ENCODE data around the gene SHISA4.
"Not testable (repeated sequence)": the region's sequence is repeated elsewhere in the genome, so short reads cannot be mapped to it uniquely, and the experiment has no call there.

SHISA4 gene

GRCh38 chr1:201899683-201900429 lies 11.2 kb downstream of the SHISA4 start:
- peaks cover 25 to 32% of the 10 kb centered on the region in 2 donors for H3K36me3 ChIP-seq (ENCODE audit: control insufficient read depth in 2 of 2, insufficient read depth in 2 of 2, low read length in 2 of 2)
- peak overlapping the region; percentile 94 for H3K27ac ChIP-seq (ENCODE audit: low read length)
- H3K9ac ChIP-seq (ENCODE audit: low read length in 2 of 2): peak overlapping the region; percentile 13 to 16
- no peaks in the 10 kb centered on the region for H3K27me3 ChIP-seq (ENCODE audit: control insufficient read depth in 1 of 2, insufficient read depth in 2 of 2, low read length in 2 of 2)
- H3K4me1 ChIP-seq (ENCODE audit: control insufficient read depth, insufficient read depth, low read length): peaks cover 84% of the 10 kb centered on the region
- no peaks in the 10 kb centered on the region for H3K9me3 ChIP-seq (ENCODE audit: control insufficient read depth in 2 of 2, low read length in 2 of 2)
- peak overlapping the region in 1 of 2 donors; percentile 15 for H3K4me3 ChIP-seq (ENCODE audit: low read length in 2 of 2)

GRCh38 chr1:201900476-201900875 lies 11.8 kb downstream of the SHISA4 start:
- Histone ChIP-seq H3K27ac (ENCODE audit: low read length) (peak overlapping the region; percentile 94), H3K4me3 (ENCODE audit: low read length in 2 of 2) (no peak overlapping the region), H3K9ac (ENCODE audit: low read length in 2 of 2) (peak overlapping the region in 1 of 2 donors; percentile 16), H3K4me1 (ENCODE audit: control insufficient read depth, insufficient read depth, low read length) (peaks cover 87% of the 10 kb centered on the region), H3K36me3 (ENCODE audit: control insufficient read depth in 2 of 2, insufficient read depth in 2 of 2, low read length in 2 of 2) (peaks cover 25 to 32% of the 10 kb centered on the region in 2 donors), H3K9me3 (ENCODE audit: control insufficient read depth in 2 of 2, low read length in 2 of 2) (no peaks in the 10 kb centered on the region), H3K27me3 (ENCODE audit: control insufficient read depth in 1 of 2, insufficient read depth in 2 of 2, low read length in 2 of 2) (no peaks in the 10 kb centered on the region)

GRCh38 chr1:201901036-201901435 lies 12.3 kb downstream of the SHISA4 start:
- Histone ChIP-seq H3K4me1 (ENCODE audit: control insufficient read depth, insufficient read depth, low read length) (peaks cover 88% of the 10 kb centered on the region), H3K9ac (ENCODE audit: low read length in 2 of 2) (peak overlapping the region in 1 of 2 donors; percentile 7), H3K27ac (ENCODE audit: low read length) (peak overlapping the region; percentile 94), H3K36me3 (ENCODE audit: control insufficient read depth in 2 of 2, insufficient read depth in 2 of 2, low read length in 2 of 2) (peaks cover 25 to 36% of the 10 kb centered on the region in 2 donors)
- not testable (repeated sequence) for H3K9me3 ChIP-seq (ENCODE audit: control insufficient read depth in 2 of 2, low read length in 2 of 2); H3K4me3 ChIP-seq (ENCODE audit: low read length in 2 of 2); H3K27me3 ChIP-seq (ENCODE audit: control insufficient read depth in 1 of 2, insufficient read depth in 2 of 2, low read length in 2 of 2)

- H3K27me3 ChIP-seq (ENCODE audit: control insufficient read depth in 1 of 2, insufficient read depth in 2 of 2, low read length in 2 of 2): no peaks in the 10 kb centered on the region
- H3K4me1 ChIP-seq (ENCODE audit: control insufficient read depth, insufficient read depth, low read length): peaks cover 88% of the 10 kb centered on the region
- H3K9ac ChIP-seq (ENCODE audit: low read length in 2 of 2): peak overlapping the region in 1 of 2 donors; percentile 57
- H3K4me3 ChIP-seq (ENCODE audit: low read length in 2 of 2): no peak overlapping the region
- H3K36me3 ChIP-seq (ENCODE audit: control insufficient read depth in 2 of 2, insufficient read depth in 2 of 2, low read length in 2 of 2): peaks cover 25 to 27% of the 10 kb centered on the region in 2 donors
- no peaks in the 10 kb centered on the region for H3K9me3 ChIP-seq (ENCODE audit: control insufficient read depth in 2 of 2, low read length in 2 of 2)
- H3K27ac ChIP-seq (ENCODE audit: low read length): peak overlapping the region; percentile 99
Measured at GRCh38 chr1:201902198-201902597, 13.5 kb downstream of the SHISA4 start.

- peak overlapping the region; percentile 72 to 84 for H3K9ac ChIP-seq (ENCODE audit: low read length in 2 of 2)
- H3K4me1 ChIP-seq (ENCODE audit: control insufficient read depth, insufficient read depth, low read length): peaks cover 89% of the 10 kb centered on the region
- H3K9me3 ChIP-seq (ENCODE audit: control insufficient read depth in 2 of 2, low read length in 2 of 2): no peaks in the 10 kb centered on the region
- H3K27ac ChIP-seq (ENCODE audit: low read length): peak overlapping the region; percentile 99
- peak overlapping the region in 1 of 2 donors; percentile 40 for H3K4me3 ChIP-seq (ENCODE audit: low read length in 2 of 2)
- H3K36me3 ChIP-seq (ENCODE audit: control insufficient read depth in 2 of 2, insufficient read depth in 2 of 2, low read length in 2 of 2): peaks cover 19 to 21% of the 10 kb centered on the region in 2 donors
- no peaks in the 10 kb centered on the region for H3K27me3 ChIP-seq (ENCODE audit: control insufficient read depth in 1 of 2, insufficient read depth in 2 of 2, low read length in 2 of 2)
Measured at GRCh38 chr1:201903135-201903534, 14.4 kb downstream of the SHISA4 start.

- peak overlapping the region in 1 of 2 donors; percentile 29 for H3K4me3 ChIP-seq (ENCODE audit: low read length in 2 of 2)
- no peaks in the 10 kb centered on the region for H3K9me3 ChIP-seq (ENCODE audit: control insufficient read depth in 2 of 2, low read length in 2 of 2)
- H3K27me3 ChIP-seq (ENCODE audit: control insufficient read depth in 1 of 2, insufficient read depth in 2 of 2, low read length in 2 of 2): no peaks in the 10 kb centered on the region
- peak overlapping the region; percentile 99 for H3K27ac ChIP-seq (ENCODE audit: low read length)
- peaks cover 89% of the 10 kb centered on the region for H3K4me1 ChIP-seq (ENCODE audit: control insufficient read depth, insufficient read depth, low read length)
- H3K36me3 ChIP-seq (ENCODE audit: control insufficient read depth in 2 of 2, insufficient read depth in 2 of 2, low read length in 2 of 2): peaks cover 18 to 19% of the 10 kb centered on the region in 2 donors
- peak overlapping the region; percentile 80 to 84 for H3K9ac ChIP-seq (ENCODE audit: low read length in 2 of 2)
Measured at GRCh38 chr1:201904579-201904978, 15.9 kb downstream of the SHISA4 start.

GRCh38 chr1:201905234-201905890 lies 16.7 kb downstream of the SHISA4 start:
- H3K4me1 ChIP-seq (ENCODE audit: control insufficient read depth, insufficient read depth, low read length): peaks cover 90% of the 10 kb centered on the region
- no peaks in the 10 kb centered on the region for H3K9me3 ChIP-seq (ENCODE audit: control insufficient read depth in 2 of 2, low read length in 2 of 2)
- H3K36me3 ChIP-seq (ENCODE audit: control insufficient read depth in 2 of 2, insufficient read depth in 2 of 2, low read length in 2 of 2): peaks cover 11 to 14% of the 10 kb centered on the region in 2 donors
- H3K27me3 ChIP-seq (ENCODE audit: control insufficient read depth in 1 of 2, insufficient read depth in 2 of 2, low read length in 2 of 2): no peaks in the 10 kb centered on the region
- H3K27ac ChIP-seq (ENCODE audit: low read length): peak overlapping the region; percentile 99
- H3K4me3 ChIP-seq (ENCODE audit: low read length in 2 of 2): peak overlapping the region in 1 of 2 donors; percentile 40
- peak overlapping the region; percentile 80 to 84 for H3K9ac ChIP-seq (ENCODE audit: low read length in 2 of 2)

GRCh38 chr1:201906336-201906735 lies 17.6 kb downstream of the SHISA4 start:
- H3K4me3 ChIP-seq (ENCODE audit: low read length in 2 of 2): no peak overlapping the region
- no peaks in the 10 kb centered on the region for H3K9me3 ChIP-seq (ENCODE audit: control insufficient read depth in 2 of 2, low read length in 2 of 2)
- peak overlapping the region; percentile 29 to 84 for H3K9ac ChIP-seq (ENCODE audit: low read length in 2 of 2)
- H3K36me3 ChIP-seq (ENCODE audit: control insufficient read depth in 2 of 2, insufficient read depth in 2 of 2, low read length in 2 of 2): peaks cover 5 to 13% of the 10 kb centered on the region in 2 donors
- peak overlapping the region; percentile 99 for H3K27ac ChIP-seq (ENCODE audit: low read length)
- no peaks in the 10 kb centered on the region for H3K27me3 ChIP-seq (ENCODE audit: control insufficient read depth in 1 of 2, insufficient read depth in 2 of 2, low read length in 2 of 2)
- H3K4me1 ChIP-seq (ENCODE audit: control insufficient read depth, insufficient read depth, low read length): peaks cover 89% of the 10 kb centered on the region

- H3K9ac ChIP-seq (ENCODE audit: low read length in 2 of 2): peak overlapping the region; percentile 64 to 84
- peaks cover 11 to 16% of the 10 kb centered on the region in 2 donors for H3K36me3 ChIP-seq (ENCODE audit: control insufficient read depth in 2 of 2, insufficient read depth in 2 of 2, low read length in 2 of 2)
- no peaks in the 10 kb centered on the region for H3K9me3 ChIP-seq (ENCODE audit: control insufficient read depth in 2 of 2, low read length in 2 of 2)
- peak overlapping the region in 1 of 2 donors; percentile 29 for H3K4me3 ChIP-seq (ENCODE audit: low read length in 2 of 2)
- peak overlapping the region; percentile 99 for H3K27ac ChIP-seq (ENCODE audit: low read length)
- peaks cover 91% of the 10 kb centered on the region for H3K4me1 ChIP-seq (ENCODE audit: control insufficient read depth, insufficient read depth, low read length)
- H3K27me3 ChIP-seq (ENCODE audit: control insufficient read depth in 1 of 2, insufficient read depth in 2 of 2, low read length in 2 of 2): no peaks in the 10 kb centered on the region
Measured at GRCh38 chr1:201907621-201908020, 18.9 kb downstream of the SHISA4 start.

GRCh38 chr1:201911826-201912571 lies 23.3 kb downstream of the SHISA4 start:
- Histone ChIP-seq H3K27ac (ENCODE audit: low read length) (peak overlapping the region; percentile 97), H3K9me3 (ENCODE audit: control insufficient read depth in 2 of 2, low read length in 2 of 2) (no peaks in the 10 kb centered on the region), H3K36me3 (ENCODE audit: control insufficient read depth in 2 of 2, insufficient read depth in 2 of 2, low read length in 2 of 2) (peaks cover 11 to 17% of the 10 kb centered on the region in 2 donors), H3K4me3 (ENCODE audit: low read length in 2 of 2) (no peak overlapping the region), H3K9ac (ENCODE audit: low read length in 2 of 2) (peak overlapping the region in 1 of 2 donors; percentile 6), H3K4me1 (ENCODE audit: control insufficient read depth, insufficient read depth, low read length) (peaks cover 91% of the 10 kb centered on the region), H3K27me3 (ENCODE audit: control insufficient read depth in 1 of 2, insufficient read depth in 2 of 2, low read length in 2 of 2) (no peaks in the 10 kb centered on the region)
